PC-3 (cell line): Measurements from ENCODE around the gene DBR1.
"Not testable (repeated sequence)": the region's sequence is repeated elsewhere in the genome, so short reads cannot be mapped to it uniquely, and the experiment has no call there.

Source experiments
- EZH2phosphoT487 ChIP-seq: fragments of 300-600 bp; sonication (generic); IDR thresholded peaks from 2 replicates; pipeline ENCODE4 v1.6.1; 2018; ENCODE audit warnings: mild to moderate bottlenecking, antibody characterized with exemption, low read length, borderline replicate concordance
- TF ChIP-seq, protein P1 (sequence below): fragments of 300-600 bp; sonication (generic); conservative IDR thresholded peaks from 2 replicates; pipeline ENCODE4 v1.5.1; 2017; ENCODE audit warnings: antibody characterized with exemption, low read depth, mild to moderate bottlenecking, low read length

DNA sequence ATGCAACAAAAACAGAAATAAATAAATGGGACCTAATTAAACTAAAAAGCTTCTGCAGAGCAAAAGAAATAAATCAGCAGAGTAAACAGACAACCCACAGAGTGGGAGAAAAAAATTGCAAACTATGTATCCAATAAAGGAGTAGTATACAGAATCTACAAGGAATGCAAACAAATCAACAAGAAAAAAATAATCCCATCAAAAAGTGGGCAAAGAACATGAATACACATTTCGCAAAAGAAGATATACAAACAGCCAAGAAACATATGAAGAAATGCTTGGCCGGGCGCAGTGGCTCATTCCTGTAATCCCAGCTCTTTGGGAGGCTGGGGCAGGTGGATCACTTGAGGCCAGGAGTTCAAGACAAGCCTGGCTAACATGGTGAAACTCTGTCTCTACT, 32.5 kb downstream of the DBR1 start:
- TF ChIP-seq, protein P1, sequence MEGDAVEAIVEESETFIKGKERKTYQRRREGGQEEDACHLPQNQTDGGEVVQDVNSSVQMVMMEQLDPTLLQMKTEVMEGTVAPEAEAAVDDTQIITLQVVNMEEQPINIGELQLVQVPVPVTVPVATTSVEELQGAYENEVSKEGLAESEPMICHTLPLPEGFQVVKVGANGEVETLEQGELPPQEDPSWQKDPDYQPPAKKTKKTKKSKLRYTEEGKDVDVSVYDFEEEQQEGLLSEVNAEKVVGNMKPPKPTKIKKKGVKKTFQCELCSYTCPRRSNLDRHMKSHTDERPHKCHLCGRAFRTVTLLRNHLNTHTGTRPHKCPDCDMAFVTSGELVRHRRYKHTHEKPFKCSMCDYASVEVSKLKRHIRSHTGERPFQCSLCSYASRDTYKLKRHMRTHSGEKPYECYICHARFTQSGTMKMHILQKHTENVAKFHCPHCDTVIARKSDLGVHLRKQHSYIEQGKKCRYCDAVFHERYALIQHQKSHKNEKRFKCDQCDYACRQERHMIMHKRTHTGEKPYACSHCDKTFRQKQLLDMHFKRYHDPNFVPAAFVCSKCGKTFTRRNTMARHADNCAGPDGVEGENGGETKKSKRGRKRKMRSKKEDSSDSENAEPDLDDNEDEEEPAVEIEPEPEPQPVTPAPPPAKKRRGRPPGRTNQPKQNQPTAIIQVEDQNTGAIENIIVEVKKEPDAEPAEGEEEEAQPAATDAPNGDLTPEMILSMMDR = not testable (repeated sequence)
- not testable (repeated sequence) for TF ChIP-seq EZH2phosphoT487
